WTC11 (cell line): ENCODE results near the gene TUBA1B. TPM values are rescaled to one million over a fixed set of nuclear protein-coding genes. Genes with fewer than 3 reads are reported as not detected.

Experiments used
- ATF2 ChIP-seq: sonication (generic); formaldehyde crosslinking; IDR thresholded peaks from 2 replicates; pipeline ENCODE4 v1.8.1; 2022; ENCODE audit warnings: low read depth, missing genetic modification reagents, borderline replicate concordance
- CDX4 ChIP-seq: fragments of 250-450 bp; sonication (Bioruptor Pico); IDR thresholded peaks from 2 replicates; pipeline ENCODE4 v1.9.0; 2021; ENCODE audit warnings: moderate library complexity, mild to moderate bottlenecking, inconsistent platforms, borderline replicate concordance
- CREB1 ChIP-seq: sonication (generic); formaldehyde crosslinking; IDR thresholded peaks from 2 replicates; pipeline ENCODE4 v1.8.0; 2023; ENCODE audit warnings: mild to moderate bottlenecking, missing genetic modification reagents
- CREM ChIP-seq: sonication (generic); formaldehyde crosslinking; IDR thresholded peaks from 2 replicates; pipeline ENCODE4 v1.8.1; 2022; ENCODE audit warnings: mild to moderate bottlenecking, missing genetic modification reagents, moderate library complexity
- E2F1 ChIP-seq: sonication (generic); formaldehyde crosslinking; IDR thresholded peaks from 2 replicates; pipeline ENCODE4 v1.8.0; 2022; ENCODE audit warnings: mild to moderate bottlenecking, missing genetic modification reagents
- E2F5 ChIP-seq: sonication (generic); formaldehyde crosslinking; IDR thresholded peaks from 2 replicates; pipeline ENCODE4 v1.8.1; 2022; ENCODE audit warnings: mild to moderate bottlenecking, moderate library complexity, missing genetic modification reagents
- EMX1 ChIP-seq: fragments of 250-450 bp; sonication (Bioruptor Pico); IDR thresholded peaks from 2 replicates; pipeline ENCODE4 v1.8.0; 2021; ENCODE audit warnings: mild to moderate bottlenecking
- ETV6 ChIP-seq: sonication (generic); formaldehyde crosslinking; IDR thresholded peaks from 2 replicates; pipeline ENCODE4 v1.8.1; 2022; ENCODE audit warnings: mild to moderate bottlenecking, missing genetic modification reagents
- FOXJ3 ChIP-seq: sonication (generic); formaldehyde crosslinking; IDR thresholded peaks from 2 replicates; pipeline ENCODE4 v1.9.0; 2021; ENCODE audit warnings: missing genetic modification reagents, mild to moderate bottlenecking, borderline replicate concordance
- FOXK1 ChIP-seq: sonication (generic); formaldehyde crosslinking; IDR thresholded peaks from 2 replicates; pipeline ENCODE4 v1.8.0; 2022; ENCODE audit warnings: mild to moderate bottlenecking, moderate library complexity, missing genetic modification reagents
- FOXP1 ChIP-seq: sonication (generic); formaldehyde crosslinking; IDR thresholded peaks from 2 replicates; pipeline ENCODE4 v1.8.0; 2022; ENCODE audit warnings: missing genetic modification reagents, mild to moderate bottlenecking, moderate library complexity, borderline replicate concordance
- FOXP4 ChIP-seq: sonication (generic); formaldehyde crosslinking; IDR thresholded peaks from 2 replicates; pipeline ENCODE4 v1.8.0; 2022; ENCODE audit warnings: mild to moderate bottlenecking, missing genetic modification reagents
- IRF2 ChIP-seq: sonication (generic); formaldehyde crosslinking; IDR thresholded peaks from 2 replicates; pipeline ENCODE4 v1.8.0; 2022; ENCODE audit warnings: low read depth, missing genetic modification reagents, borderline replicate concordance
- NR2C2 ChIP-seq: sonication (generic); formaldehyde crosslinking; IDR thresholded peaks from 2 replicates; pipeline ENCODE4 v1.8.0; 2022; ENCODE audit warnings: mild to moderate bottlenecking, missing genetic modification reagents
- NR3C1 ChIP-seq: sonication (generic); formaldehyde crosslinking; conservative IDR thresholded peaks from 2 replicates; pipeline ENCODE4 v1.8.1; 2023; ENCODE audit warnings: low read depth, mild to moderate bottlenecking, missing genetic modification reagents
- PREB ChIP-seq: sonication (generic); formaldehyde crosslinking; IDR thresholded peaks from 2 replicates; pipeline ENCODE4 v1.8.1; 2022; ENCODE audit warnings: mild to moderate bottlenecking, missing genetic modification reagents, moderate library complexity, borderline replicate concordance
- RORB ChIP-seq: fragments of 250-450 bp; sonication (Bioruptor Pico); IDR thresholded peaks from 2 replicates; pipeline ENCODE4 v1.9.0; 2021; ENCODE audit warnings: mild to moderate bottlenecking
- SMAD4 ChIP-seq: sonication (generic); formaldehyde crosslinking; IDR thresholded peaks from 2 replicates; pipeline ENCODE4 v1.8.0; 2022; ENCODE audit warnings: mild to moderate bottlenecking, missing genetic modification reagents
- ZBTB43 ChIP-seq: sonication (generic); formaldehyde crosslinking; IDR thresholded peaks from 2 replicates; pipeline ENCODE4 v1.8.1; 2023; ENCODE audit warnings: mild to moderate bottlenecking, missing genetic modification reagents
- ZNF121 ChIP-seq: sonication (generic); formaldehyde crosslinking; IDR thresholded peaks from 2 replicates; pipeline ENCODE4 v1.8.0; 2023; ENCODE audit warnings: missing genetic modification reagents
- ZNF219 ChIP-seq: sonication (generic); formaldehyde crosslinking; IDR thresholded peaks from 2 replicates; pipeline ENCODE4 v1.8.0; 2023; ENCODE audit warnings: missing genetic modification reagents, mild to moderate bottlenecking, borderline replicate concordance
- ZNF423 ChIP-seq: fragments of 250-450 bp; sonication (Bioruptor Pico); IDR thresholded peaks from 2 replicates; pipeline ENCODE4 v2.1.2; 2022; ENCODE audit warnings: mild to moderate bottlenecking, moderate library complexity
- ZNF671 ChIP-seq: fragments of 250-450 bp; sonication (Bioruptor Pico); IDR thresholded peaks from 2 replicates; pipeline ENCODE4 v1.8.0; 2021; ENCODE audit warnings: mild to moderate bottlenecking
- total RNA-seq: library from RNA; stranded (reverse); gene quantifications from 3 replicates; pipeline ENCODE4 v1.2.3, GENCODE V29; 2021
- TF ChIP-seq, protein P1 (sequence below): sonication (generic); formaldehyde crosslinking; IDR thresholded peaks from 2 replicates; pipeline ENCODE4 v1.8.0; 2022; ENCODE audit warnings: mild to moderate bottlenecking, missing genetic modification reagents
- TF ChIP-seq, protein P2 (sequence below): fragments of 250-450 bp; sonication (Bioruptor Pico); IDR thresholded peaks from 2 replicates; pipeline ENCODE4 v1.9.0; 2021; ENCODE audit warnings: mild to moderate bottlenecking
- TF ChIP-seq, protein P3 (sequence below): sonication (generic); formaldehyde crosslinking; conservative IDR thresholded peaks from 2 replicates; pipeline ENCODE4 v1.8.1; 2022; ENCODE audit warnings: mild to moderate bottlenecking, missing genetic modification reagents

TUBA1B gene
- total RNA-seq, 1 experiment from 2014 or later: 1,806 TPM

- no peak for TF ChIP-seq E2F5 (CRISPR knock-in tag)
- no peak for TF ChIP-seq ZNF671 (CRISPR knock-in tag)
- no peak for TF ChIP-seq NR3C1 (CRISPR knock-in tag)
- TF ChIP-seq FOXJ3 (CRISPR knock-in tag): no peak
- TF ChIP-seq RORB (CRISPR knock-in tag): no peak
- 0 out of 2 replicates have a peak, but pooled peaks have one; percentile 53 for TF ChIP-seq ETV6 (CRISPR knock-in tag)
- TF ChIP-seq, protein P1, sequence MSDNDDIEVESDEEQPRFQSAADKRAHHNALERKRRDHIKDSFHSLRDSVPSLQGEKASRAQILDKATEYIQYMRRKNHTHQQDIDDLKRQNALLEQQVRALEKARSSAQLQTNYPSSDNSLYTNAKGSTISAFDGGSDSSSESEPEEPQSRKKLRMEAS (CRISPR knock-in tag): peak; percentile 53
- TF ChIP-seq FOXP4: peak; percentile 55; the same call in 1 of the 2 replicates
- no peak for TF ChIP-seq ZBTB43 (CRISPR knock-in tag)
- TF ChIP-seq ATF2 (CRISPR knock-in tag): no peak
- TF ChIP-seq CDX4 (CRISPR knock-in tag): no peak
- TF ChIP-seq, protein P2, sequence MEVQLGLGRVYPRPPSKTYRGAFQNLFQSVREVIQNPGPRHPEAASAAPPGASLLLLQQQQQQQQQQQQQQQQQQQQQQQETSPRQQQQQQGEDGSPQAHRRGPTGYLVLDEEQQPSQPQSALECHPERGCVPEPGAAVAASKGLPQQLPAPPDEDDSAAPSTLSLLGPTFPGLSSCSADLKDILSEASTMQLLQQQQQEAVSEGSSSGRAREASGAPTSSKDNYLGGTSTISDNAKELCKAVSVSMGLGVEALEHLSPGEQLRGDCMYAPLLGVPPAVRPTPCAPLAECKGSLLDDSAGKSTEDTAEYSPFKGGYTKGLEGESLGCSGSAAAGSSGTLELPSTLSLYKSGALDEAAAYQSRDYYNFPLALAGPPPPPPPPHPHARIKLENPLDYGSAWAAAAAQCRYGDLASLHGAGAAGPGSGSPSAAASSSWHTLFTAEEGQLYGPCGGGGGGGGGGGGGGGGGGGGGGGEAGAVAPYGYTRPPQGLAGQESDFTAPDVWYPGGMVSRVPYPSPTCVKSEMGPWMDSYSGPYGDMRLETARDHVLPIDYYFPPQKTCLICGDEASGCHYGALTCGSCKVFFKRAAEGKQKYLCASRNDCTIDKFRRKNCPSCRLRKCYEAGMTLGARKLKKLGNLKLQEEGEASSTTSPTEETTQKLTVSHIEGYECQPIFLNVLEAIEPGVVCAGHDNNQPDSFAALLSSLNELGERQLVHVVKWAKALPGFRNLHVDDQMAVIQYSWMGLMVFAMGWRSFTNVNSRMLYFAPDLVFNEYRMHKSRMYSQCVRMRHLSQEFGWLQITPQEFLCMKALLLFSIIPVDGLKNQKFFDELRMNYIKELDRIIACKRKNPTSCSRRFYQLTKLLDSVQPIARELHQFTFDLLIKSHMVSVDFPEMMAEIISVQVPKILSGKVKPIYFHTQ: no peak
- no peak for TF ChIP-seq IRF2 (CRISPR knock-in tag)
- TF ChIP-seq ZNF219 (CRISPR knock-in tag): no peak
- TF ChIP-seq FOXK1 (CRISPR knock-in tag): peak; percentile 23; the same call in 1 of the 2 replicates
- no peak for TF ChIP-seq SMAD4 (CRISPR knock-in tag)
- TF ChIP-seq FOXP1: no peak
- no peak for TF ChIP-seq EMX1 (CRISPR knock-in tag)
- TF ChIP-seq CREB1 (CRISPR knock-in tag): peak; percentile 39; the same call in 1 of the 2 replicates
- TF ChIP-seq E2F1: no peak
- TF ChIP-seq CREM: peak; percentile 64
- no peak for TF ChIP-seq PREB
- TF ChIP-seq ZNF423 (CRISPR knock-in tag): no peak
- TF ChIP-seq, protein P3, sequence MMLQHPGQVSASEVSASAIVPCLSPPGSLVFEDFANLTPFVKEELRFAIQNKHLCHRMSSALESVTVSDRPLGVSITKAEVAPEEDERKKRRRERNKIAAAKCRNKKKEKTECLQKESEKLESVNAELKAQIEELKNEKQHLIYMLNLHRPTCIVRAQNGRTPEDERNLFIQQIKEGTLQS (CRISPR knock-in tag): no peak
- no peak for TF ChIP-seq ZNF121 (CRISPR knock-in tag)
- no peak for TF ChIP-seq NR2C2 (CRISPR knock-in tag)
Observed at GRCh38 chr12:49110464-49111155, 20.6 kb downstream of the TUBA1B start, which contains the start of gene LMBR1L (continued).
